GM21786 (cell line): Measurements from ENCODE around the gene KCNJ3.

Experiments used
- ATAC-seq: cut with Tn5 transposase; IDR thresholded peaks from one replicate; pipeline ENCODE4 v1.9.1; 2021; ENCODE audit not compliant: unreplicated experiment

KCNJ3 gene, protein sequence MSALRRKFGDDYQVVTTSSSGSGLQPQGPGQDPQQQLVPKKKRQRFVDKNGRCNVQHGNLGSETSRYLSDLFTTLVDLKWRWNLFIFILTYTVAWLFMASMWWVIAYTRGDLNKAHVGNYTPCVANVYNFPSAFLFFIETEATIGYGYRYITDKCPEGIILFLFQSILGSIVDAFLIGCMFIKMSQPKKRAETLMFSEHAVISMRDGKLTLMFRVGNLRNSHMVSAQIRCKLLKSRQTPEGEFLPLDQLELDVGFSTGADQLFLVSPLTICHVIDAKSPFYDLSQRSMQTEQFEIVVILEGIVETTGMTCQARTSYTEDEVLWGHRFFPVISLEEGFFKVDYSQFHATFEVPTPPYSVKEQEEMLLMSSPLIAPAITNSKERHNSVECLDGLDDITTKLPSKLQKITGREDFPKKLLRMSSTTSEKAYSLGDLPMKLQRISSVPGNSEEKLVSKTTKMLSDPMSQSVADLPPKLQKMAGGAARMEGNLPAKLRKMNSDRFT

DNA sequence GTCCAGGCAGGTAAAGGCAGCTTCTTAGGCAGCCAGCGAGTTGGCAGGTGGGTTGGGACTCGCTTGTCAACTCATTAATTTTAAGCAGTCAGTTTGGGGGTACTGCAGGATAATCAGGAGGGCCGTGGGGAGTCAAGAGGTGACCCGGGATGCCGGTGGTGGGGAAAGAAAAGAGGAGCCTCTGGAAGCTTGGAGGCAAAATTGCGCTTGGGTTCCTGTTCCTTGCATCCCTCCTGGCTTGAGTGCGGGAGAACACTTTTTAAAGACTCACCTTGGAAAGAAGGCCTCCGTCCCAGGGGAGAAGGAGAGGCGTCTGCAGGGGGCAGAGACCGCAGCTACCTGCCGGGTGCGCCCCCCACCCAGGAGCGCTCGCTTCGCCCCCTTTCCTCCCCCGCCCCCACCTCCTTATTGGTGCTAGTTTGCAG lies at the start of gene KCNJ3:
TSS of gene KCNJ3 (plus strand) at position 400 of the 425 bp plus-strand sequence. CDS start 81 bp downstream, outside the sequence.
- ATAC-seq: no peak

DNA sequence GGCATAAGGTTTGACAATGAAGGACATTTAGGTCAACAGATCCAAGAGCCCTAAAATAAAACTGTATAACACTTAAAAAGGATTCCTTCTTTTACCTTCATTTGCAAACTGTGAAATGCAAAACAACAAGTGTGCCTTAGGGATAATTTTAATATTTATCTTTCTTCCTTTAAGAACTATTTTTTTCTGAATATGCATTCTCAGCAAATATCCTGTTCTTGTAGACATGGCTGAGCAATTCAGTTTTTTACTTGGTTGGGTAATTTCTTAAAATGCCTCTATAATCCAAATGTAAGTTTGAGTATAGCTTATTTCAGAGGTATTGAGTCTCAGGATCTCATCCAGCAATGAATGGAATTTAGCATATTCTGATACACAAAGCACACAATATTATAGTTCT lies 43.0 kb upstream of the KCNJ3 start:
- ATAC-seq: no peak

DNA sequence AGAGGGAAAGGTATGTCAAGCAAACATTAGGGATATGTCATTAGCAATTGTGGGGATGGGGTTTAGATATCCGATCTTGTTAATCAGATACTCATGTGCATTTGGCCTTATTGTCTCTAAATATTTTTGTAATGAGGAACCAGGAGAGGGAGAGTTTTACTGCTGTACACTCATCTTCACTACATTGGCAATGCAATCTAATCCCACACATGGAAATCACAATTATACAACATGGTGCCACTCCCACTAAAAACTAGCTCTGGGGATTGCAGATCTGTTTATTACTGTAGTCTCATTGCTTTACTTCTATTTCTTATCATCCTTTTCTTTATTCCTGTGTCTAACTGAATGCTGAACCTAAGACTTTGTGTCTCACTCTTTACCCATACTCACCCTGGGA lies 39.6 kb upstream of the KCNJ3 start:
- no peak for ATAC-seq

DNA sequence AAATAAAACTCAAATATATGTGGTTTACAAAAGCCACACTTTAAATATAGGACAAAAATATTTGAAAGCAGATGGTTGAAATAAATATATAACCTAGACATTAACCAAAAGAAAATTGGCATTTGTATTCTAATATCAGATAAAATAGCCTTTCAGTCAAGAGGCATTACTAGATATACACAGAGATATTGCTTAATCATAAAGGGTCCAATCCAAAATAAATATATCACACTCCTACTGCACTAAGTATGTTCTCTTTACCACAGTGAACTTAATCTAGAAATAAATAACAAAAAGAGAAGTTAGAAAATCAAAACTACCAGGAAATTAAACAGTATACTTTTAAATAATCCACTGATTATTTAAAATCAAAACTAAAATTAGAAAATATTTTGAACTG lies 34.2 kb upstream of the KCNJ3 start:
- no peak for ATAC-seq

DNA sequence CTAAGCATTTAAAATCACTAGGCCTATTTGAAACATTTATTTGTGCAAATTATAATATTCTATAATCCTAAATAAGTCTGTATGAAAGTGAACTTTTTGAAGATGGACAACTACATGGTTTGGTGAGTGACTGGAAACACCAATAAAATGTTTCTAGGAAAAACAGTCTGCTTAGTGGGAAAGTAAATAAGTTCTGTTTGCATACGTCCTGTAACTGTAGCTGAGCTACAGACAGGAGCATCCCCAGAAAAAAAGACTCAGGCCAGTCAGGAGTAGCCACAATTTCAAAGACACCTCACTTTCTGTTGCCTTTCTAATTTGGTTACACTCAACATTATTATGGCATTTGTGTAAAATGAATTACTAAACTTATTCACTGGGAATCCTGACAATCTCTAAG lies 28.4 kb upstream of the KCNJ3 start:
- no peak for ATAC-seq

DNA sequence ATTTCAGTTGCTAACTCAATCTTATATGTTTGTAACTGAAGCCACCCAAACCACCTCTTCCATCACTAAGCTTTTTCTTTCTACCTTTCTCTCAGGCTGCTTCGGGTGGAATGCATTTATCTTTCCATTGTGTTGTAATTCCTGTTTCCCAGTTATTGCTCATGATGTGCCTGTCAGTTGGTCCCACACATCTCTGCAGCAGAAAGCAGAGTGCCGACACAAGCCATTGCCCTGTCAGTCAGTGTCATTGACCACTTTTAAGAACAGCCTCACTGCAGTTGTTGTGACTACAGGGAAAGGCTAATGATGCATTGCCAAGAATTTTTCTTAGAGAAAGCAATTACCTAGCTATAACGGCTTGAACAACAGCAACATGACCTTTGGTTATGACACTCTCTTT lies 24.8 kb upstream of the KCNJ3 start:
- no peak for ATAC-seq

DNA sequence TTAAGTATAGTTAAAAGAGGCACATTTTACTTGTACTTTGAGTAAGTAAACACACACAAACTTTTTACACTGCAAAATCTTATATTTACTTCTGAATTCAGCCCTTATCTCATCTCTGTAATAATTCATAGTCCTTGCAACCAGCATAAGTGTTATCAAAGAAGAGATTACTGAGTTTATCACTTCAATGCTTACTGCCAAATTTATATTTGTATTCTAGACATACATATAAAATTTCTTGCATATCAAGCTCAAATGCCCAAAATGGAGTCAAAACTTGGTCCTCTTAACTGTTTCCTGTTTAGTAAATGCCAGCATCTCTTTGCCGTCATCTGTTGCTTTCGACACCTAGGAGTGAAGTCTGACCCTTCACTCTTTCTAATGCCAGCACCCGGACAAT lies 21.1 kb upstream of the KCNJ3 start:
- no peak for ATAC-seq

DNA sequence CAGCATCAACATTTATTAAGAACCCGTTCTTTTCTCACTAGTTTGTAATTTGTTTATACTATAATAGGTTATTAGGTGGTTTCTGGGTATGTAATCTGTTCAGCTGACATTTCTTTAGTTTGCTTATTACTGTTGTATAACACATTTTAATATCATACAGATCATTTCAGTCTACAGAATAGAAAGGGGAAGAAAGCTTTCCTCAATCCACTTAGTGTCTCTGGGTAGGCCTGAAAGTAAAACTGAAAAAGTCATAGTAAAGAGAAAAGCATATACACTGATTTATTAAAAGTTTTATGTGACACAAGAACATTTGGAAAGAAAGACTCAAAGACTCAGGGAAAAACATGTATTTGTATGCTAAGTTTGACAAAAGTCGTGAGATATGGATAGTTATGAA lies 16.8 kb upstream of the KCNJ3 start:
- no peak for ATAC-seq

DNA sequence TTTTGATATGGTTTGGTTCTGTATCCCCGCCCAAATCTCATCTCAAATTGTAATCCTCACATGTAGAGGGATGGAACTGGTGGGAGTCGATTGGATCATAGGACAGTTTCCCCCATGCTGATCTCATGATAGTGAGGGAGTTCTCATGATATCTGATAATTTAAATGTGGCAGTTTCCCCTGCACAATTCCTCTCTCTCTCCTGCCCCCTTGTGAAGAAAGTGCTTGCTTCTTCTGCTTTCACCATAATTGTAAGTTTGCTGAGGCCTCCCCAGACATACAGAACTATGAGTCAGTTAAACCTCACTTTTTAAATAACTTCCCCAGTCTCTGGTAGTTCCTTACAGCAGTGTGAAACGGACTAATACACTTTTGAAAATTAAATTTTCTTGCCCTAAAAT lies 12.3 kb upstream of the KCNJ3 start:
- no peak for ATAC-seq

DNA sequence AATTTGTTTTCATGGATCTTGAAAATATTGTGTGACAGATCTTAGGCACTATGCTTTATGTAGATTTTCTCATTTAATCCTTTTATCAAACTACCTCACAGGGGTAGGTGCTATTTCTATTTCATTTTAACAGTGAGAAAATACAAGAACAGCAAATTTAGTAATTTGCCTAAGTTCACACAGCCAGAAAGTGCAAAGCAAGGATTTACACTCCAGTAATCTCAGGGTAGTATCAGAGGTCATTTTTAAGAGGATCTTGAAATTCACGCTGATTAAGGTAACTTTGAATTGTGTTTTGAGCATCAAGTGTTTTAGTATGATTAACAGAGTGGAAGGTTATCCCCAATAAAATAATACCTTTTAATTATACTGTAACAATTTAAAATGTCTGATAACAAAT lies 10.1 kb upstream of the KCNJ3 start:
- ATAC-seq: no peak

DNA sequence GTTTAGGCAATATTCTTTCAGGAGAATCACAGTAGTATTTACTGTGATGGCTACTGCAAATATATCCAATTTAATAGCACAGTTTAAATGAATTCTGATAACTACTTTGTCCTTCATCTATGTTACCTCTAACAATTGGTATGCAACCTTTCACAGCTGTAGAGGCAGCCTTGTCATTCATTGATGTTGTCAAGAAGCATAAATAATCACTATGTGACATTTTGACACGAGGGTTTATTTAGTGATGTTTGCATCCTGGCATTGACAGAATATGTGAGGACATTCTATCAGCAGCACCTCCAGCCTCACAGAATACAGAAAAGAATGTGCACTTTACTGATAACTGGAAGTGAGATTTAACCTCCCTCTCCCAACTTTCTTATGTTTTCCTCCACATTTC lies 9.3 kb upstream of the KCNJ3 start:
- ATAC-seq: no peak

DNA sequence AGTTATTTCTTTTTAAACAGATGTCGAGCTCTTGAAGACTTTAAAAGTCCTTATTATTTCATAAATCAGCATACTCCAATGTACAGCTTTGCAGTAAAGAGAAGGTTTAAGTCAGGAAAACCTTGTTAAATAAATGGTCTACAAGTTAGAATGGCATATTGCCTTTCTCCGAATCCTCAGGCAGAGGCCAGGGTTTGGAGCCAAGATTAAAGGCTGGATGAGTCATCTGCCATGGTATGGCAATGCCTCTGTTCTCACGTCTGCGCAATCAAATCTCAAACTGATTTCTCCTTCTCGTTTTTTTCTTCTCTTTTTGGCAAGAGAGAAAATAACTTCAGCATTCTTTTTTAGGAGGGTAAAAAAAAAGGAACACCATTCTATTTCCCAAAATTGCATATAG lies 5.6 kb upstream of the KCNJ3 start:
- ATAC-seq: no peak

DNA sequence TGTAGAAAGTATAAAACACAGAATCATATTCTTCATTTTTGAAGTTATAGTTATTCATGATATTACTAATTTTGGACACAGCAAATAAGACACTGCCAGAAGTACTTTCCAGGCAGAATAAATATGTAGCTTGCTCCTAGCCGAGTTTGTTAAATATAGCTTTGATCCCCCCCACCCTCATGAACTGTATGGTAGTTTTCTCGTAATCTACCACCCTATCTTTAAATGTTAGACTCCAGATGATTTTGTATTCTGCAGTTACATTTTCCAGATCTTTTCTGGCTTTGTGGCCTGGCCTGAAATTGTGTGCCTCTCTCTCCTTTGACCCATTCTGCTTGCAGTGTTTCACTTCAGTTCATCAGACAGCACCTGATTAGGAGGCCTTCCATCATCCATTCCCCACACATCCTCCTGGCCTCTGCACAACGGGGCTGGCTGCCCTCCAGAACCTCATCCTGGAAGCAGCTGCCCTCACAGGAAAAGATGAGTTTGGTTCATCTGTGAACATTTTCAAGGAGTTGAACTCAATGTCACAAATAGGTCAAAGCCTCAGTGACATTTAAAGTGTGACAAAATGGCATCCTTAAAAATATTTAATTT lies 4.7 kb upstream of the KCNJ3 start:
- ATAC-seq: no peak

DNA sequence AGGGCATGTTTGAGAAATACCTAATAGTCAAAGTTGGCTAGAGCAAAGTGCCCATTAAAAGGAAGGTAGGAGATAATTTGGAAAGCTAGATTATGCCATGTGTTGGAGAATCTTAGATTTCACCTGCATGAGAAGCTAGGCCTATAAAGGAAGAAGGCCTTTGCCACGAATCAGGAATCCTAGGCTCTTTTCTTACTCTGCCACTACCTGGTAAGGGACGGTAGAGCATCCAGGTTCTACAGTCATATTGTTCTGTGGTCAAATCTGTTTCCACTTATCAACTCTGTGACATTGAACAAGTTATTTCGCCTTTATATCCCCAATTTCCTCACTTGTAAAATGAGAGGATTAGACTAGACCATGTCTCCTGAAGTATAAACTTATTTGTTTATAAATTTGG lies 3.6 kb upstream of the KCNJ3 start:
- no peak for ATAC-seq

DNA sequence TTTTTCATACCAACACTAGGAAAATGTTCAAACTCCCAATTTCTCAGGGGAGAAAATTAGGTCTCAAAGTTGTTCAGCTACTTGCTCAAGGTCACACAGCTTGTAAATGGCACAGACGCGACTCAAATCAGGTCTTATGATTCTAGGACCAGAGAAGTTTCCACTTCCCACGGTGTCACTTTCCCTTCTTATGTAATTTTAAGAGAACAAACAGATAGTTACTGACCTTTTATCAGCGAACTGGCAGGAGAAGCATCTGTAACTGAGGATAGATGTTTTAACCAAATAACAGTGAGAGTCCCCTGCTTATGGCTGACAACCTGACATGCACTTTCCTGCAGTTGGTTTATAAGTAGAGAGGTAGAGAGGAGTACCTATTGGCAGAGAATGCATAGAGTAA lies 2.1 kb upstream of the KCNJ3 start:
- no peak for ATAC-seq

DNA sequence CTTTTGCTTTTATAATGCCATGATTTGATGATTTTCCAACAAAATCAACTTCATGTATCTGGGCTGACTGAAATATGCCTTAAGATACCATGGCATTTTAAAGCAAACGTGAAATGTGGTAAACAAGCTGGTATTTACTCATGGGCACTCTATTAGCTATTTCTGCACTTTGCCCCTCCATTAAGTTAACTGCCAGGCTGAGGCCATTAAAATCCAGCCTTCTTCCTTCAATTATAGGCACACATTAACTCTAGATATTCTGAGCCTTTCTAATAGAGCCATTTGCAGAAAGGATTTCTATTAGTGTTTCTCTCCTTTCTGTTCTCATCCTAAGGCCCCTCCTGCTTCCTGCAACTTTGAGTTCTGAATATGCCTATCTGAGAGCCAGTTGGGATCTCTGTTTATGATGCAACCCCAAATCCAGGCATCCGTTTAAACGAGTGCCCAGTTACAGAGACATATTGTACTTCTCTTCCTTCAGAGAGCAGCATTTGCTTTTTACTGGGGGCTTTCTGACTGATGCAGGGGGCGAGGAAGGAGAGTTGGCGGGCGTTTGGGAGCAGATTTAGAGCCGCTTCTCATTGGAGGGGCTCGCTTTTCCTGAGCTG lies 1.6 kb upstream of the KCNJ3 start:
- ATAC-seq: no peak

DNA sequence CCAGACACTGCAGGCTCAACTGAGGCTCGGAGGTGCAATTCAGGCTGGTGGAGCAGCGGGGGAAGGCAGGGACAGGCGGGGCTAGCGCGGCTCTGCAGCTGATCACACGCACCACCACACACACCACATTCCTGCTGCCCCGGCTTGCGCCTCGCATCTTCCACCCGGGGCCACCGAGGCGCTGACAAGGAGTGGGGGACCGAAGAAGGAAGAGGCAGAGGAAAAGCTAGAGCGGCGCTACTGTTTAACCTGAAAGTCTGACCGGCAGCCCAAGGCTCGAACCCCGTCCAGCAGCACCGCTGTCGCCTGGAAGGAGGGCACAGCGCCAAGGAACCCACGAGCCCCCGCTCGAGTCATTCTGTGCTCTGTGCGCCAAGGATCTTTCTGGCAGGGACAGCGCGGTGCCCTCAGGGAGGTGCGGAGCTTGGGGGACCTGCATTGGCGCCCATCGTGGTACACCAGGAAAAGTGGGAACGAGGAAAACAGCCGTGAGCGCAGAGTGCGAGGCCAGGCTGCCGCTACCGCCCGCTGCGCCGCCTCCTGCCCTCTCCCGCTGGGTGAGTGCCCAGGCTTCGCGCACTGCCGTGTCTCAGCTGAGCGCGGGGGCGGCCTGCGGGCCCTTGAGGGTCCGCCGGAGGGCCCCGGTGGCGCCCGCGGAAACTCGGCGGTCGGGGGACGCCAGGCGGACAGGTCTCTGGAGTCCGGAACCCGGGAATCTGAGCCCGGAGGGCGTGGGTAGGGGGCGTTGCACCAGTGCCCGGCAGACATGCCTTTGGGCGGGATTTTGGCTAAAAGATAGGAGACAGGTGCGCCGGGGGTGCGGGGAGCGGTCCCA lies 860 bp upstream of the KCNJ3 start:
- ATAC-seq: no peak

DNA sequence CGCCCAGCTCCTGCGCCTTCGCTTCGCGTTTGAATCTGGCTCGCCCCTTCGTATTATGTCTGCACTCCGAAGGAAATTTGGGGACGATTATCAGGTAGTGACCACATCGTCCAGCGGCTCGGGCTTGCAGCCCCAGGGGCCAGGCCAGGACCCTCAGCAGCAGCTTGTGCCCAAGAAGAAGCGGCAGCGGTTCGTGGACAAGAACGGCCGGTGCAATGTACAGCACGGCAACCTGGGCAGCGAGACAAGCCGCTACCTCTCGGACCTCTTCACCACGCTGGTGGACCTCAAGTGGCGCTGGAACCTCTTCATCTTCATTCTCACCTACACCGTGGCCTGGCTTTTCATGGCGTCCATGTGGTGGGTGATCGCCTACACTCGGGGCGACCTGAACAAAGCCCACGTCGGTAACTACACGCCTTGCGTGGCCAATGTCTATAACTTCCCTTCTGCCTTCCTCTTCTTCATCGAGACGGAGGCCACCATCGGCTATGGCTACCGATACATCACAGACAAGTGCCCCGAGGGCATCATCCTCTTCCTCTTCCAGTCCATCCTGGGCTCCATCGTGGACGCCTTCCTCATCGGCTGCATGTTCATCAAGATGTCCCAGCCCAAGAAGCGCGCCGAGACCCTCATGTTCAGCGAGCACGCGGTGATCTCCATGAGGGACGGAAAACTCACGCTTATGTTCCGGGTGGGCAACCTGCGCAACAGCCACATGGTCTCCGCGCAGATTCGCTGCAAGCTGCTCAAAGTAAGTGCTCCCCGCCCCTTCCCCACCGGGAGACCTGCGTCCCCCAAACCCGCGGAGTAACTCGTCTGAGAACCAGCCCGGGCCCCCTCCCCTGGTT lies 453 bp downstream of the KCNJ3 start:
- ATAC-seq: no peak

DNA sequence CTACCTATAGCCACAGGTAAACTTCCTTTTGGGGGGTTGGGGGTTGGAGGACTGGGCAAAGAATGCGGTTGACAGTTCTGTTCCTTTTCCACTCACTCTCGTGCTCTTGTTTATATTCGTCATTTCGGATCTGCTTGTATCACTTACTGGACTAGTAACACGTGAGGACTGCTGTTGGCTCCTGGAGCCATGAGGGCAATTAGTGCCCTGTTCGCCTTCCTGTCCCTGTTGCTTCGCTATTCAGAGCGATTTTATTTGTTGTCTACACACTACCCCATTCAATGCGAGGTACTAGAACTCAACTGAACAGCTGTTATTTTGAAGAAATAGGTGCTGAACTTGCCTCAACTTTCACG lies 1.1 kb downstream of the KCNJ3 start:
- no peak for ATAC-seq

DNA sequence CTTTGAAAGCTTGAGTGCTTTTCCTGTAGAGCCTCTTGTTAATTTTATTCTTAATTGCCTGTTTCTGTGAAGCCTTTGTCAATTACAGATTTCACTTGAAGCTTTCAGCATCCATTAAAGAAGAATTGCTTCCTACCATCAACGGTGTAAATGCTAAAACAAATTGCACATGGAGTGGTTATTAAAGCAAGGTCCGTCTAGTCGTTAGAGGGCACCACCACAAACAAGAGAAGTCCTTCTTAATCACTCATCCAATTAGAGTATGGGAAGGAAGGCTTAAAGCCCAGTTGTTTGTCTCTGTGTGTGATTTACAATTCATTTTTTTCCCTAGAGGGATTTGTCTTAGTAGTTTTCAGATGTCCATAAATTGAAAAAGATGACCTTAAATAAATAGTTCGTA lies 1.6 kb downstream of the KCNJ3 start:
- ATAC-seq: no peak

DNA sequence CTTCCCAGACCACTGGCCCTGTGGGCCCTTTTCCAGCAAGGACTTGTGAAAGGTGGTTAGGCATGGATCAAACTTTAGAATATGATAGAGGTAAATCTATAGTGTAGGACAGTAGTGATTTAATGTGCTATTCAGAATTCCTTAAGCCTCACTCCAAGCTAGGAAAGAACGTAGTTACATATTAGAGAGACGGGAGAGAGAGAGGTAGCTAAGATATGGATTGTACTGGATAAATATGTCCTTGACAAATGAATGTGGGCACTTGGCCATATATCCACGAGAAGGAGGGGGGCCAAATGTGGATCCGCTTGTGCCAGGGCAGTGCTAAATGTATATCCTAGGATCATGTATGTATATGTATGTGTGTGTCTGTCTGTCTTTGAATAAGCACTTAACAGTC lies 6.5 kb downstream of the KCNJ3 start:
- no peak for ATAC-seq
